NCI-H2171 (cell line): ENCODE data around the gene CAPZB.
A peak's percentile ranks its signal among the peaks of the same experiment; 100 is the strongest.

ENCODE experiments used
- DNase-seq: peaks from one replicate; lab custom pipeline; 2025; lab: John Stamatoyannopoulos, UW

CAPZB gene

DNA sequence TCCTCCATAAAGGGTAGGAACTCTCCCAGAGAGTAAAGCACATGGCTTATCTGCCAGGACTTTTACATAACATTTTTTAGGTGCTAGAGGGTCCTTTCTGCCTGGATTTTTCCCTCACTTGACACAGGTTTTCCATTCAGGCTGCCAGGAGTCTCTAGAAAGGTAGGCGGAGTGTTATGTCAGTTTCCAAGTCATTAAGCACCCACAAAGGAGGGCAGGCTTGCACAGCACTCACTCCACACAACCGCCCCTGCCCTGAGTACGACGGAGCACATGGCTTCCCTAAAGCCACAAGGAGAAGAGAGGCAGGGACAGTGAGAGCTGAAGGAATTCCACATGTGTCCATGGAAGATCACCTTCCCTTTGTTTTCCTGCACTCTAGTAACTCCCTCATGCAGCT is 55.7 kb downstream of the CAPZB start:
- DNase-seq, result peak; percentile 65

GRCh38 chr1:19427087-19427781 is 58.1 kb downstream of the CAPZB start:
- no peak for DNase-seq

DNA sequence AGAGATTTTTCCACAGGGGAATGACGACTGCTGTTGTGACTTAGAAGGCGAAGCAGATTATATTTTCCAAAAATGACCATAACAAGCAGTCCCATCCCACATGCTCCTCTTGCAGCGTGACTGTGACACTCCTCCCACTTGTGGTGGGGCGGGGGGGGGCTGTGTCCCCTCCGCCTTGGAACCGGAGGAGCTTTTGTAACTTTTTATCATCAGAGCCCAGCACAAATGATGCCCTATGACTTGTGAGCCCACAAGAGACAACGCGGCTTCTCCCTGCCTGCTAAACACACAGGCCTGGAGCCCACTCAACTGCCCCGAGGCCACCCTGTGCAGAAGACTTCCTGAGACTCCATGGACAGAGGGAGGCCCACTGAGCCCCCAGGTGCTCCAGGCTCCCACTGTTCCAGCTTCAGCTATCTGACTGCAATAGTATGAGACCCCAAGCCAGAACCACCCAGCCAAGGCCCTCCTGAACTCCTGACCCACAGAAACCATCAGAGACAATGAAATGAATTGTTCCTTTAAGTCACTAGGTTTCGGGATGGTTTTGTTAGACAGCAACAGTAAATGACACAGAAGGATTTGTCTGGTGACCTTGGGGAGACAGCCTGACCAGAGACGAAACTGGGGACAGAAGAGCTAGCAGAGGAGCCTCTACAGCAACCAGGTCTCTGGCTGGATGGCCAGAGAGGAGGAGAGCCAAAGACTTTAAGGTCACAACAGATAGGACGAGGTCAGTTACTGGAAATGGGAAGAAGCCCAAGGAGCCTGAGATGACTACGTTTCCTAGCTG is 58.8 kb downstream of the CAPZB start:
- no peak for DNase-seq

GRCh38 chr1:19425646-19426239 is 59.6 kb downstream of the CAPZB start:
- DNase-seq, result no peak

- no peak for DNase-seq
Observed at GRCh38 chr1:19424651-19425570, 60.4 kb downstream of the CAPZB start.

DNA sequence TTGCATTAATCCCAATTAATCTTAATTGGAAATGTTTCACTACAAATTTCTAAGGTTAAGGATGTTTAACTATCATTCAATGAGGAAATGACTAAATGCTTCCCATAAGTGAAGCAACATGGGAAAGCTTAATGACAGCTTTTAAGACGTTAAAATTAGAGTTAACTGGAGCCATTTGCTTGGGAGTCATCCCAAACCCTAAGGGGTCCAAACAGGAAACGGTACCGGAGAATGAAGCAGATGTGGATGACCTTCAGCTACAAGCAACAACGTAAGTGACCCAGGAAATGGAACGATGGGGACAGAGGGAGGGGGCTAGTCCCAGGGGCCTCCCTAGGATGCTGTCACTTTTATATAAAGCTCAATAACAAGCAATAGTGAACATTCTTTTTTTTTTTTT is 62.2 kb downstream of the CAPZB start:
- DNase-seq, result no peak

- DNase-seq, result no peak
Observed at GRCh38 chr1:19421365-19421764, 64.0 kb downstream of the CAPZB start.

- DNase-seq, result no peak
Observed at GRCh38 chr1:19420606-19421005, 64.7 kb downstream of the CAPZB start.

- DNase-seq, result no peak
Observed at GRCh38 chr1:19419691-19420090, 65.6 kb downstream of the CAPZB start.

GRCh38 chr1:19418503-19418971 is 66.8 kb downstream of the CAPZB start:
- DNase-seq, result no peak

DNA sequence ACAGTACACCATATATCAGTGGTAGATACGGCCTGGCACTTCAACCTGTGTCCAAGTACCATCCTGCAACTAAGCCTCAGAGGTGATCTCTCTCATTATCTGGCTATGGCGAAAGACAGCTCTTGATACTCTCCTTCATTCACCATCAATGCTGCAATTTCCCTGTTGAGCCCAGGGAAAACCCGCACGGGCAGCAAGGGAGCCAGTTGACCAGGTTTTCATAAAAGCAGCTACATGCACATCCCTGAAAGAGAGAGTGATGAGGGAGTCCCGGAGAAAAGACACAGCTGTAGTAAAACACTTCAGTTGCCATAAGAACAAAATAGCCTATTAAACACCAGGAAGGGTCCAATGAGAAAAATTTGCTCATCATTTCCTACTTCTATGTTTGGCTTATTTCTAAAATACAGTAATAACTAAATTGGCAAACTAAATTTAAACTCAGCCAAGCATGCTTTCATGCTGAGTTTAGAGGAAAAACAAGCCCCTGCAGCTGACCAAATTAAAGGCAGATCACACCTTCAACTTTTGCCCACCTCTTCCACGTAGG is 68.3 kb downstream of the CAPZB start:
- no peak for DNase-seq

- DNase-seq, result no peak
Observed at GRCh38 chr1:19416145-19416544, 69.2 kb downstream of the CAPZB start.

- no peak for DNase-seq
Observed at GRCh38 chr1:19414515-19415121, 70.7 kb downstream of the CAPZB start.

- DNase-seq, result no peak
Observed at GRCh38 chr1:19413999-19414398, 71.3 kb downstream of the CAPZB start.

- DNase-seq, result no peak
Observed at GRCh38 chr1:19412654-19413053, 72.7 kb downstream of the CAPZB start.

GRCh38 chr1:19411612-19412011 is 73.7 kb downstream of the CAPZB start:
- DNase-seq, result no peak

- no peak for DNase-seq
Observed at GRCh38 chr1:19410393-19410792, 74.9 kb downstream of the CAPZB start.

DNA sequence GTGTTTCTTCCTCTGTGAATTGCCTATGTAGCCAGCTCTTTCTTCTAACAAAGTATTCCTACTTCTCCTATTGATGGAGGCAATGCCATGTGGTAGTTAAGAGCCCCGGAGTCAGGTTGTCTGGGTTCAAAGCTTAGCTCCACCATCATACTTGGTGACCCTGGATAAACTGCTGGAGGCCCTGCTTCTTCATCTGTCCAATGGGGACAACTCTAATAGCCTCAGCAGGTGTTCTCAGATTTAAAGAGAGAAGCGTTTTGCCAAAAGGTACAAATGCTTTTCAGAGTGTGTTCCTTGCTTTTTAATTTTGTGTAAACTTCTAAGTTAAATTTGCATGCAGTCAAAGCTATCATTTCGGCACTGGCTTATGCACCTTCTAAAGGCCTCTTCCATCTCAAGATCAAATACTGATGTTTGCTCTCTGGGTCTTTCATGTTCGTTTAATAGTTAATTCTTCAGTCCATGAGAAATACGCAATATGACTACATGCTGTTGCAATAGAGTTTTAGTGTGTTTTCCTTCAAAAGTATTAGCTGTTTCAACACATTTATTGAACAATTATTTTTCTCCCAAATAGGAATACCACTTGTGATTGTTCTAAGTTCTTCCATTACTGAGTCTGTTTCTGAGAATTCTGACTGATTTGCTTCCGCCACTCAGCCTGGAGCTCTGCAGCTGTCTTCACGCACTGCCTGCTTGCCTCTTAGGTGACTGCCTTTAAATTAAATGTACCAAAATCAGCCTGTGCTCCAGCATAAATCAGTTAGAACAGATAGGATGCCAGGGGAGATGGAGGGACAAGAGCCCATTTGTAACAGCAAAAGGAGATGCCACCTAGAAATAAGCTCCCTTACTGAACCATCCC is 75.6 kb downstream of the CAPZB start:
- no peak for DNase-seq

- DNase-seq, result no peak
Observed at GRCh38 chr1:19407494-19408096, 77.7 kb downstream of the CAPZB start.

- DNase-seq, result no peak
Observed at GRCh38 chr1:19406680-19407079, 78.7 kb downstream of the CAPZB start.
